Fibroblast of lung (primary cell): ENCODE results near the gene CCSER2.

Experiments used
- CTCF ChIP-seq, 2 donors: IDR thresholded peaks in 1 of 2; conservative IDR thresholded peaks in 1 of 2; 1 replicate in 1 of 2; 2 replicates in 1 of 2; pipeline ENCODE4 v1.5.1; 2011 to 2012; ENCODE audit warnings: low read length in 2 of 2, control low read depth in 1 of 2, inconsistent platforms in 1 of 2, low read depth in 1 of 2, mild to moderate bottlenecking in 1 of 2
- EZH2 ChIP-seq: IDR thresholded peaks from 2 replicates; pipeline ENCODE4 v1.5.1; 2012; ENCODE audit warnings: low read length, control low read depth, mild to moderate bottlenecking; ENCODE audit errors: missing control alignments

GRCh38 chr10:84294766-84295447 lies 33.5 kb upstream of the CCSER2 start:
- TF ChIP-seq CTCF (conservative IDR thresholded peaks at IDR 0.05 in 1 of 2, IDR thresholded peaks at IDR 0.05 in 1 of 2; ENCODE audit: low read depth in 1 of 2, low read length in 2 of 2) (no peak), EZH2 (no peak)
